Urinary bladder (tissue), 4 donors: ENCODE measurements around the gene NCKAP5. TPM values are rescaled to one million over a fixed set of nuclear protein-coding genes. Genes with fewer than 3 reads are reported as not detected.

Experiments used
- DNase-seq: peaks from one replicate; pipeline ENCODE4 v3.0.0-alpha.2; 2015; ENCODE audit errors: extremely low spot score
- H3K27ac ChIP-seq: one replicate; pipeline ENCODE4 v1.5.1; 2013; ENCODE audit warnings: low read depth, mild to moderate bottlenecking, moderate library complexity
- H3K36me3 ChIP-seq: one replicate; pipeline ENCODE4 v1.6.1; 2013; ENCODE audit warnings: mild to moderate bottlenecking, moderate library complexity; ENCODE audit not compliant: insufficient read depth
- H3K4me1 ChIP-seq: one replicate; pipeline ENCODE4 v1.6.1; 2013; ENCODE audit warnings: mild to moderate bottlenecking, moderate library complexity; ENCODE audit not compliant: insufficient read depth
- H3K4me3 ChIP-seq: one replicate; pipeline ENCODE4 v1.5.1; 2013; ENCODE audit warnings: low read depth, low read length
- WGBS: extraction: QIAGEN DNeasy Blood & Tissue Kit; methylation state at CpG from one replicate; pipeline ENCODE4 v1.1.7; 2013; 5-methylcytosine and 5-hydroxymethylcytosine counted together
- polyA plus RNA-seq: library from polyadenylated mRNA; stranded (reverse); fragments of 200-250 nt; gene quantifications from one replicate; pipeline ENCODE4 v1.2.3, GENCODE V29; 2013
- total RNA-seq: library from RNA; depleted of rRNA; stranded (reverse); fragments of >200 nt; gene quantifications from one replicate; pipeline ENCODE4 v1.2.3, GENCODE V29; 2014
- donor health status: healthy with polysubstance abuse.
- donor health status: healthy.

Gene NCKAP5
- total and polyA plus RNA-seq, 2 donors = 0.32 to 14.4 TPM

GRCh38 chr2:132860220-132860619 is 708.0 kb downstream of the NCKAP5 start:
- WGBS = 87% methylated on average over 2 of the region's 2 CpGs
- no peak overlapping the region for H3K27ac ChIP-seq
- DNase-seq = no peak
- H3K4me3 ChIP-seq = no peak overlapping the region
- H3K36me3 ChIP-seq = no peaks in the 10 kb centered on the region
- H3K4me1 ChIP-seq = no peaks in the 10 kb centered on the region

- Histone ChIP-seq H3K27ac (no peak overlapping the region), H3K36me3 (no peaks in the 10 kb centered on the region), H3K4me1 (no peaks in the 10 kb centered on the region), H3K4me3 (no peak overlapping the region)
- DNase-seq = no peak
- 65% methylated on average over 5 of the region's 5 CpGs for WGBS
Measured at GRCh38 chr2:132859590-132859989, 708.7 kb downstream of the NCKAP5 start.

- no peak for DNase-seq
- Histone ChIP-seq H3K4me3 (no peak overlapping the region), H3K4me1 (no peaks in the 10 kb centered on the region), H3K36me3 (no peaks in the 10 kb centered on the region), H3K27ac (no peak overlapping the region)
- WGBS = 55% methylated on average over 1 of the region's 1 CpG
Measured at GRCh38 chr2:132857319-132857718, 710.9 kb downstream of the NCKAP5 start.

- H3K4me1 ChIP-seq = no peaks in the 10 kb centered on the region
- no peak overlapping the region for H3K27ac ChIP-seq
- DNase-seq = no peak
- WGBS = 89% methylated on average over 4 of the region's 4 CpGs
- H3K4me3 ChIP-seq = no peak overlapping the region
- no peaks in the 10 kb centered on the region for H3K36me3 ChIP-seq
Measured at GRCh38 chr2:132850688-132851087, 717.6 kb downstream of the NCKAP5 start.

- H3K27ac ChIP-seq = no peak overlapping the region
- DNase-seq = no peak
- WGBS = 93% methylated on average over 1 of the region's 1 CpG
- H3K36me3 ChIP-seq = no peaks in the 10 kb centered on the region
- no peaks in the 10 kb centered on the region for H3K4me1 ChIP-seq
- H3K4me3 ChIP-seq = no peak overlapping the region
Measured at GRCh38 chr2:132849118-132849517, 719.1 kb downstream of the NCKAP5 start.

- H3K4me3 ChIP-seq = no peak overlapping the region
- no peaks in the 10 kb centered on the region for H3K36me3 ChIP-seq
- no peak for DNase-seq
Measured at GRCh38 chr2:132845339-132845738, 722.9 kb downstream of the NCKAP5 start.

GRCh38 chr2:132844585-132844984 is 723.7 kb downstream of the NCKAP5 start:
- Histone ChIP-seq H3K4me3 (no peak overlapping the region), H3K27ac (no peak overlapping the region), H3K36me3 (no peaks in the 10 kb centered on the region), H3K4me1 (no peaks in the 10 kb centered on the region)
- no peak for DNase-seq
- WGBS = 80% methylated on average over 4 of the region's 4 CpGs

More at GRCh38 chr2:132845339-132845738, 722.9 kb downstream of the NCKAP5 start:
- no peaks in the 10 kb centered on the region for H3K4me1 ChIP-seq
- no peak overlapping the region for H3K27ac ChIP-seq

GRCh38 chr2:132837769-132838168 is 730.5 kb downstream of the NCKAP5 start:
- DNase-seq = no peak
- H3K27ac ChIP-seq = no peak overlapping the region
- 66% methylated on average over 1 of the region's 1 CpG for WGBS
- no peaks in the 10 kb centered on the region for H3K4me1 ChIP-seq
- H3K36me3 ChIP-seq = no peaks in the 10 kb centered on the region
- H3K4me3 ChIP-seq = no peak overlapping the region

GRCh38 chr2:132830321-132830827 is 737.9 kb downstream of the NCKAP5 start:
- no peak overlapping the region for H3K27ac ChIP-seq

GRCh38 chr2:132825601-132826000 is 742.7 kb downstream of the NCKAP5 start:
- Histone ChIP-seq H3K27ac (no peak overlapping the region), H3K4me3 (no peak overlapping the region), H3K36me3 (no peaks in the 10 kb centered on the region), H3K4me1 (no peaks in the 10 kb centered on the region)
- WGBS = 86% methylated on average over 2 of the region's 2 CpGs
- DNase-seq = no peak

More at GRCh38 chr2:132830321-132830827, 737.9 kb downstream of the NCKAP5 start:
- no peak overlapping the region for H3K4me3 ChIP-seq
- H3K36me3 ChIP-seq = no peaks in the 10 kb centered on the region
- WGBS = 46% methylated on average over 3 of the region's 3 CpGs
- no peak for DNase-seq
- no peaks in the 10 kb centered on the region for H3K4me1 ChIP-seq

- DNase-seq = no peak
- H3K36me3 ChIP-seq = no peaks in the 10 kb centered on the region
- H3K27ac ChIP-seq = no peak overlapping the region
- H3K4me1 ChIP-seq = no peaks in the 10 kb centered on the region
- H3K4me3 ChIP-seq = no peak overlapping the region
Measured at GRCh38 chr2:132824716-132825115, 743.5 kb downstream of the NCKAP5 start.

GRCh38 chr2:132816234-132816633 is 752.0 kb downstream of the NCKAP5 start:
- no peak for DNase-seq
- no peak overlapping the region for H3K4me3 ChIP-seq
- 88% methylated on average over 7 of the region's 7 CpGs for WGBS
- no peaks in the 10 kb centered on the region for H3K4me1 ChIP-seq
- H3K36me3 ChIP-seq = no peaks in the 10 kb centered on the region
- H3K27ac ChIP-seq = no peak overlapping the region

- H3K27ac ChIP-seq = no peak overlapping the region
- H3K4me3 ChIP-seq = no peak overlapping the region
- no peaks in the 10 kb centered on the region for H3K36me3 ChIP-seq
- WGBS = 80% methylated on average over 2 of the region's 2 CpGs
- DNase-seq = no peak
- H3K4me1 ChIP-seq = no peaks in the 10 kb centered on the region
Measured at GRCh38 chr2:132815516-132815915, 752.7 kb downstream of the NCKAP5 start.

- 75% methylated on average over 3 of the region's 3 CpGs for WGBS
- Histone ChIP-seq H3K36me3 (no peaks in the 10 kb centered on the region), H3K27ac (no peak overlapping the region), H3K4me3 (no peak overlapping the region), H3K4me1 (no peaks in the 10 kb centered on the region)
- no peak for DNase-seq
Measured at GRCh38 chr2:132814651-132815050, 753.6 kb downstream of the NCKAP5 start.

GRCh38 chr2:132813422-132813821 is 754.8 kb downstream of the NCKAP5 start:
- H3K36me3 ChIP-seq = no peaks in the 10 kb centered on the region
- 62% methylated on average over 2 of the region's 2 CpGs for WGBS
- DNase-seq = no peak
- H3K27ac ChIP-seq = no peak overlapping the region
- no peak overlapping the region for H3K4me3 ChIP-seq
- no peaks in the 10 kb centered on the region for H3K4me1 ChIP-seq
